K562 (cell line): Measurements from ENCODE around the gene EFNA1. TPM values are rescaled to one million over a fixed set of nuclear protein-coding genes. Genes with fewer than 3 reads are reported as not detected.

ENCODE experiments used
- ATAC-seq: fragments of 200-7000 bp; cut with Tn5 transposase; 3 replicates; pipeline ENCODE4 v1.9.1; 2020; ENCODE audit warnings: moderate library complexity
- BruUV-seq: library from RNA; stranded (reverse); fragments of 400-500 nt; replicated peaks from 2 replicates; lab custom pipeline; 2021; lab: Mats Ljungman, UMichigan
- CTCF ChIA-PET: fragments of 300-600 bp; formaldehyde crosslinking; extraction: SDS; loops from one replicate; lab custom pipeline; 2021; ENCODE audit warnings: low intra/inter-chr PET ratio; lab: Yijun Ruan, JAX
- POLR2A ChIA-PET: fragments of 300-600, 350-650 bp; sonication (Branson Sonifier 250); formaldehyde crosslinking; extraction: SDS; loops from one replicate; lab custom pipeline; 2021; ENCODE audit warnings: antibody characterized with exemption, inconsistent platforms; lab: Yijun Ruan, JAX
- DNase-seq, 4 experiments: peaks; one replicate each; pipeline versions ENCODE4 v3.0.0 to v3.0.0-alpha.2; 2011 to 2018; ENCODE audit warnings: low spot score in 3 of 4, mixed read lengths in 3 of 4; ENCODE audit errors: extremely low read depth in 1 of 4
- FAIRE-seq: peaks from 2 replicates; lab custom pipeline; 2011; peaks lifted over from hg19 to GRCh38; lab: Jason Lieb, UNC
- H2AFZ ChIP-seq: 2 replicates; pipeline ENCODE4 v1.6.0; 2011; ENCODE audit warnings: low read depth, low read length, control low read depth, inconsistent platforms
- H3K27ac ChIP-seq: fragments of 200-600 bp; 3 replicates; pipeline ENCODE4 v1.8.0; 2011; ENCODE audit warnings: low read depth, mild to moderate bottlenecking, control low read depth, inconsistent platforms, low read length, moderate library complexity, mixed read lengths; ENCODE audit errors: extremely low read depth
- H3K27me3 ChIP-seq, 2 experiments: fragments of 300-600 bp in 1 of 2; 2 replicates in 1 of 2; 3 replicates in 1 of 2; pipeline versions ENCODE4 v1.6.0 to v1.8.0; 2011; ENCODE audit warnings: inconsistent platforms in 2 of 2, low read length in 2 of 2, mild to moderate bottlenecking in 1 of 2, mixed read lengths in 1 of 2, moderate library complexity in 1 of 2; ENCODE audit not compliant: control insufficient read depth in 2 of 2, insufficient read depth in 2 of 2
- H3K36me3 ChIP-seq: fragments of 300-600 bp; 3 replicates; pipeline ENCODE4 v1.8.0; 2011; ENCODE audit warnings: mild to moderate bottlenecking, low read length, inconsistent platforms; ENCODE audit not compliant: control insufficient read depth, insufficient read depth
- H3K4me1 ChIP-seq, 2 experiments: fragments of 200-600 bp in 1 of 2; replicated peaks in 1 of 2; 2 replicates in 1 of 2; 3 replicates in 1 of 2; pipeline versions ENCODE4 v1.5.1 to v1.8.0; 2011; ENCODE audit warnings: inconsistent platforms in 2 of 2, low read length in 2 of 2, mild to moderate bottlenecking in 1 of 2, mixed read lengths in 1 of 2, moderate library complexity in 1 of 2; ENCODE audit not compliant: control insufficient read depth in 2 of 2, insufficient read depth in 2 of 2
- H3K4me2 ChIP-seq: 2 replicates; pipeline ENCODE4 v1.6.1; 2011; ENCODE audit warnings: low read length, control low read depth, inconsistent platforms, mixed read lengths; ENCODE audit not compliant: insufficient read depth
- H3K4me3 ChIP-seq: fragments of 200-600 bp; sonication (generic), shearing (Covaris generic); 2 replicates; pipeline ENCODE4 v1.5.1; 2016; ENCODE audit warnings: control low read depth, inconsistent platforms
- H3K79me2 ChIP-seq: fragments of 200-600 bp; 3 replicates; pipeline ENCODE4 v1.8.0; 2011; ENCODE audit warnings: low read length, inconsistent platforms; ENCODE audit not compliant: control insufficient read depth, insufficient read depth
- H3K9ac ChIP-seq, 2 experiments: 2 replicates each; pipeline versions ENCODE4 v1.6.0 to v1.6.1; 2011; ENCODE audit warnings: low read depth in 2 of 2, low read length in 2 of 2, control low read depth in 1 of 2, inconsistent platforms in 1 of 2, mild to moderate bottlenecking in 1 of 2, mixed read lengths in 1 of 2; ENCODE audit not compliant: insufficient read depth in 1 of 2
- H3K9me1 ChIP-seq: one replicate; pipeline ENCODE4 v1.6.0; 2011; ENCODE audit warnings: inconsistent platforms, mild to moderate bottlenecking, low read length, moderate library complexity; ENCODE audit not compliant: control insufficient read depth, insufficient read depth
- H3K9me3 ChIP-seq: replicated peaks from 2 replicates; pipeline ENCODE4 v1.5.1; 2011; ENCODE audit warnings: low read depth, low read length, inconsistent platforms; ENCODE audit not compliant: control insufficient read depth, insufficient read depth
- H4K20me1 ChIP-seq: replicated peaks from 2 replicates; pipeline ENCODE4 v1.6.1; 2011; ENCODE audit warnings: low read length, inconsistent platforms, mixed read lengths; ENCODE audit not compliant: control insufficient read depth, insufficient read depth
- E4F1 ChIP-seq: fragments of 250-450 bp; sonication (Bioruptor Pico); IDR thresholded peaks from 2 replicates; pipeline ENCODE4 v1.5.0; 2021; ENCODE audit warnings: mild to moderate bottlenecking, borderline replicate concordance
- MAFG ChIP-seq: fragments of 450-650 bp; conservative IDR thresholded peaks from 2 replicates; pipeline ENCODE4 v1.6.1; 2016; ENCODE audit warnings: missing genetic modification characterization, missing compliant biosample characterization
- NFATC3 ChIP-seq: fragments of 450-650 bp; IDR thresholded peaks from 2 replicates; pipeline ENCODE4 v1.6.1; 2017; ENCODE audit warnings: mild to moderate bottlenecking
- TAL1 ChIP-seq: fragments of 450-650 bp; IDR thresholded peaks from 2 replicates; pipeline ENCODE4 v1.6.1; 2016; ENCODE audit warnings: mild to moderate bottlenecking
- USF2 ChIP-seq: sonication (generic); formaldehyde crosslinking; IDR thresholded peaks from 2 replicates; pipeline ENCODE4 v1.5.0; 2020; ENCODE audit warnings: missing genetic modification reagents
- ZNF444 ChIP-seq: fragments of 250-450 bp; sonication (Bioruptor Pico); IDR thresholded peaks from 2 replicates; pipeline ENCODE4 v1.4.0; 2020; ENCODE audit warnings: mild to moderate bottlenecking, moderate library complexity
- WGBS: fragments of 100-300 bp; shearing (Covaris generic); methylation state at CpG from one replicate; pipeline ENCODE4 v1.1.6; 2016; ENCODE audit warnings: low coverage, mixed read lengths; ENCODE audit not compliant: insufficient coverage; ENCODE audit errors: missing lambda C conversion rate; 5-methylcytosine and 5-hydroxymethylcytosine counted together
- in situ Hi-C: fragments of 300-500 bp; cut with MboI; formaldehyde crosslinking; loops from 4 replicates; pipeline ENCODE4 v1.15.0; 2018; ENCODE audit warnings: inconsistent platforms, mixed read lengths
- intact Hi-C: fragments of 100-400 bp; cut with micrococcal nuclease; formaldehyde crosslinking; loops from 2 replicates; pipeline ENCODE4 v1.14.2; 2022
- polyA plus RNA-seq, 8 experiments: library from polyadenylated mRNA; depleted of rRNA in 4 of 8; stranded (reverse) in 5 of 8; unstranded in 3 of 8; fragments of >200 nt; fragmentation: Nextera tagmentation in 2 of 8; fragmentation: Illumina TruSeq in 1 of 8; extraction: Ambion mirVana in 2 of 8; extraction: Trizol in 1 of 8; gene quantifications; 2 replicates each; pipeline versions ENCODE4 v1.2.1 to v1.2.3, GENCODE V29; 2011 to 2014; ENCODE audit warnings: inconsistent platforms in 1 of 8, missing spikeins in 1 of 8
- total RNA-seq, 7 experiments: library from RNA; depleted of rRNA in 6 of 7; stranded (reverse); fragments of >200 nt in 6 of 7; fragmentation: Illumina TruSeq in 2 of 7; extraction: Trizol in 2 of 7; gene quantifications; 2 replicates each; pipeline versions ENCODE4 v1.2.1 to v1.2.3, GENCODE V29; 2011 to 2021; ENCODE audit warnings: low replicate concordance in 1 of 7

EFNA1 gene
- total and polyA plus RNA-seq, 9 of the 15 experiments (the other 6 are each of a cell fraction or from before 2014, with no cell fraction given) = 2.1 to 9.3 (median 3.0) TPM

DNA sequence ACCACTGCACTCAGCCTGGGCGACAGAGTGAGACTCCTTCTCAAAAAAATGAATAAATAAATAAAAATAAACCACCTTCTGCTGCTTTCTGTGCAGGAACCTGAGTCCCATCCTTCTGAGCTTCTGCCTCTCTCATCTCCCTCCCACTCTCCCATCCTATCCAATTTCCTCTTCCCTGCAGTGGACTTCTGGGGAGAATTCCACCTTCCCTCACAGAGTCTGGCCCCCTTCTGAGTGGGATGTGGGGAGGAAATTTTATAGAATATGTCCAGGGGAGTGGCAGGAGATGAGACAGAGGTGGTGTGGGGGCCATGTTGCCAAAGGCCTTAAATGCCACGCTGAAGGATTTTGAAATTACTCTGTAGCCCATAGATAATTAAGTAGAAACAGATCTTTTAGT, 5.4 kb upstream of the EFNA1 start (continued):
- TF ChIP-seq E4F1 (CRISPR knock-in tag) (no peak), TAL1 (no peak), USF2 (CRISPR knock-in tag) (no peak), ZNF444 (no peak)

DNA sequence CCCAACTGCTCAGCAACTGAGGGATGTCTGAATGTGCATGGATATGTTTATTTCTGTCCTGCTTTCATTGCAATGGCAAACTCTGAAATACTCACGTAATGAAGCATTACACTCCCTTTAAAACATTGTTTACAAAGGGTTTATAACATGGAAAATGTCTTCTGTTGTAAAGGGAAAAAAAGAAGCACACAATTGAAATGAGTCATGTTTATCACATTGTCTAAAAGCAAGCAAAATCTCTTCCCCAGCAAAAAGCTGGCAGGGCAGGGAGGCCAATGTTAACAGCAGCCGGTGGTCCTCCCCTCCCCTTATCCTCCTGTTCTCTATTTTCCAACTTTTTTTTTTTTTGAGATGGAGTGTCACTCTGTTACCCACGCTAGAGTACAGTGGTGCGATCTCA, 3.9 kb upstream of the EFNA1 start:
- peaks cover under 1% of the 10 kb centered on the region; the same call in 1 of the 3 replicates for H3K79me2 ChIP-seq
- peaks cover 38 to 50% of the 10 kb centered on the region in 2 experiments for H3K4me1 ChIP-seq
- no peak for ATAC-seq
- H3K9ac ChIP-seq = no peak overlapping the region
- H3K9me1 ChIP-seq = no peaks in the 10 kb centered on the region
- H3K4me3 ChIP-seq = no peak overlapping the region
- no peak overlapping the region for H3K4me2 ChIP-seq
- H4K20me1 ChIP-seq = no peaks in the 10 kb centered on the region
- FAIRE-seq = no peak
- DNase-seq = no peak
- 44% methylated on average over 4 of the region's 4 CpGs for WGBS
- H2AFZ ChIP-seq = no peak overlapping the region
- intact Hi-C loops = no loop called here
- in situ Hi-C loops = no loop called here
- ChIA-PET POLR2A (interaction anchor here (1.0 to 1.5 kb wide), 2 partner anchors 11 to 14 kb away, joined by 3 read pairs; no protein-coding TSS in a partner anchor), CTCF (no interaction called here)
- H3K36me3 ChIP-seq = no peaks in the 10 kb centered on the region
- no TSS peak for BruUV-seq
- no peak overlapping the region for H3K27ac ChIP-seq
- H3K27me3 ChIP-seq = no peaks in the 10 kb centered on the region
- TF ChIP-seq MAFG (tag) (no peak), NFATC3 (no peak)
- no peaks in the 10 kb centered on the region for H3K9me3 ChIP-seq
